Liver (tissue), 9 donors: ENCODE data around the gene DNAH3. TPM values are rescaled to one million over a fixed set of nuclear protein-coding genes. Genes with fewer than 3 reads are reported as not detected.
"Not testable (repeated sequence)": the region's sequence is repeated elsewhere in the genome, so short reads cannot be mapped to it uniquely, and the experiment has no call there.

Experiments
- DNase-seq: peaks from one replicate; pipeline ENCODE4 v3.0.0-alpha.2; 2017; ENCODE audit warnings: low spot score
- H3K27ac ChIP-seq, 2 donors: one replicate each; pipeline ENCODE4 v1.7.0; 2013; ENCODE audit warnings: inconsistent platforms in 2 of 2, low read length in 2 of 2, control low read depth in 1 of 2, low read depth in 1 of 2, mild to moderate bottlenecking in 1 of 2
- H3K27me3 ChIP-seq, 4 donors: one replicate each; pipeline versions ENCODE4 v1.6.1 to v1.7.0; 2013; ENCODE audit warnings: low read length in 3 of 4, inconsistent platforms in 1 of 4, mild to moderate bottlenecking in 1 of 4, moderate library complexity in 1 of 4; ENCODE audit not compliant: control insufficient read depth in 4 of 4, insufficient read depth in 4 of 4
- H3K36me3 ChIP-seq, 4 donors: one replicate each; pipeline versions ENCODE4 v1.6.1 to v1.7.0; 2013; ENCODE audit warnings: low read length in 3 of 4, mild to moderate bottlenecking in 3 of 4, low read depth in 1 of 4, moderate library complexity in 1 of 4; ENCODE audit not compliant: control insufficient read depth in 4 of 4, insufficient read depth in 3 of 4
- H3K4me1 ChIP-seq, 4 donors: one replicate each; pipeline versions ENCODE4 v1.6.1 to v1.7.0; 2013; ENCODE audit warnings: low read length in 3 of 4, mild to moderate bottlenecking in 3 of 4, moderate library complexity in 1 of 4; ENCODE audit not compliant: control insufficient read depth in 4 of 4, insufficient read depth in 4 of 4
- H3K4me3 ChIP-seq, 3 donors: one replicate each; pipeline versions ENCODE4 v1.6.1 to v1.7.0; 2013; ENCODE audit warnings: low read length in 3 of 3, control low read depth in 1 of 3, low read depth in 1 of 3, mild to moderate bottlenecking in 1 of 3
- H3K9ac ChIP-seq, 2 donors: one replicate each; pipeline ENCODE4 v1.7.0; 2013; ENCODE audit warnings: low read length in 2 of 2, mild to moderate bottlenecking in 2 of 2, moderate library complexity in 2 of 2, control low read depth in 1 of 2, low read depth in 1 of 2
- H3K9me3 ChIP-seq, 4 donors: one replicate each; pipeline versions ENCODE4 v1.6.1 to v1.7.0; 2013; ENCODE audit warnings: low read length in 3 of 4; ENCODE audit not compliant: control insufficient read depth in 4 of 4
- ATF3 ChIP-seq: IDR thresholded peaks from 2 replicates; pipeline ENCODE4 v1.6.1; 2016; ENCODE audit warnings: antibody characterized with exemption
- CTCF ChIP-seq: fragments of 150-350 bp; IDR thresholded peaks from 2 replicates; pipeline ENCODE4 v1.5.1; 2017; ENCODE audit warnings: improper control_type of control experiment, low read depth, low read length; ENCODE audit not compliant: missing input control
- FOXA1 ChIP-seq: IDR thresholded peaks from 2 replicates; pipeline ENCODE4 v1.6.1; 2016; ENCODE audit warnings: antibody characterized with exemption
- GABPA ChIP-seq, 2 donors: IDR thresholded peaks in 1 of 2; conservative IDR thresholded peaks in 1 of 2; 2 replicates each; pipeline ENCODE4 v1.6.1; 2016; ENCODE audit warnings: antibody characterized with exemption in 2 of 2, mild to moderate bottlenecking in 1 of 2, moderate library complexity in 1 of 2
- HNF4A ChIP-seq, 2 donors: conservative IDR thresholded peaks; 2 replicates each; pipeline ENCODE4 v1.6.1; 2016; ENCODE audit warnings: antibody characterized with exemption in 2 of 2, mild to moderate bottlenecking in 2 of 2
- JUND ChIP-seq, 2 donors: IDR thresholded peaks; 2 replicates each; pipeline ENCODE4 v1.6.1; 2016; ENCODE audit warnings: antibody characterized with exemption in 2 of 2
- NR2F2 ChIP-seq: IDR thresholded peaks from 2 replicates; pipeline ENCODE4 v1.6.1; 2016; ENCODE audit warnings: antibody characterized with exemption
- RAD21 ChIP-seq, 2 donors: IDR thresholded peaks; 2 replicates each; pipeline ENCODE4 v1.6.1; 2016; ENCODE audit warnings: antibody characterized with exemption in 2 of 2, mild to moderate bottlenecking in 2 of 2
- REST ChIP-seq: IDR thresholded peaks from 2 replicates; pipeline ENCODE4 v1.6.1; 2016; ENCODE audit warnings: antibody characterized with exemption, mild to moderate bottlenecking
- RXRA ChIP-seq, 2 donors: IDR thresholded peaks; 2 replicates each; pipeline ENCODE4 v1.6.1; 2017 to 2018; ENCODE audit warnings: antibody characterized with exemption in 2 of 2, mild to moderate bottlenecking in 1 of 2
- SP1 ChIP-seq: IDR thresholded peaks from 2 replicates; pipeline ENCODE4 v1.6.1; 2018; ENCODE audit warnings: antibody characterized with exemption, mild to moderate bottlenecking
- TAF1 ChIP-seq: conservative IDR thresholded peaks from 2 replicates; pipeline ENCODE4 v1.6.1; 2016; ENCODE audit warnings: antibody characterized with exemption, mild to moderate bottlenecking
- YY1 ChIP-seq: IDR thresholded peaks from 2 replicates; pipeline ENCODE4 v1.6.1; 2016; ENCODE audit warnings: antibody characterized with exemption, mild to moderate bottlenecking
- WGBS: extraction: QIAGEN DNeasy Blood & Tissue Kit; methylation state at CpG from one replicate; pipeline ENCODE4 v1.1.7; 2013; 5-methylcytosine and 5-hydroxymethylcytosine counted together
- polyA plus RNA-seq, 2 donors: library from polyadenylated mRNA; stranded (reverse) in 1 of 2; unstranded in 1 of 2; fragments of 200-250 nt in 1 of 2; fragments of >200 nt in 1 of 2; fragmentation: Nextera tagmentation in 1 of 2; extraction: Ambion mirVana in 1 of 2; gene quantifications; one replicate each; pipeline versions ENCODE4 v1.2.1 to v1.2.3, GENCODE V29; 2013 to 2015
- total RNA-seq, 2 donors: library from RNA; depleted of rRNA; stranded (reverse); fragments of >200 nt; gene quantifications; one replicate each; pipeline ENCODE4 v1.2.3, GENCODE V29; 2014
- TF ChIP-seq, protein P1 (sequence below): IDR thresholded peaks from 2 replicates; pipeline ENCODE4 v1.6.1; 2016; ENCODE audit warnings: antibody characterized with exemption
- donor health status: healthy.
- donor health status: healthy.
- donor health status: healthy.
- donor health status: healthy.
- donor health status: healthy.

The DNAH3 gene
- total and polyA plus RNA-seq, 4 donors, result not detected

- Histone ChIP-seq H3K27me3 (no peaks in the 10 kb centered on the region), H3K9ac (no peak overlapping the region), H3K27ac (no peak overlapping the region), H3K9me3 (no peaks in the 10 kb centered on the region), H3K4me3 (no peak overlapping the region), H3K36me3 (no peaks in the 10 kb centered on the region), H3K4me1 (no peaks in the 10 kb centered on the region)
- TF ChIP-seq FOXA1 (no peak), REST (no peak)
- no peak for DNase-seq
- 93% methylated on average over 5 of the region's 5 CpGs for WGBS
Observed at GRCh38 chr16:20931066-20931600, 219.5 kb downstream of the DNAH3 start.

DNA sequence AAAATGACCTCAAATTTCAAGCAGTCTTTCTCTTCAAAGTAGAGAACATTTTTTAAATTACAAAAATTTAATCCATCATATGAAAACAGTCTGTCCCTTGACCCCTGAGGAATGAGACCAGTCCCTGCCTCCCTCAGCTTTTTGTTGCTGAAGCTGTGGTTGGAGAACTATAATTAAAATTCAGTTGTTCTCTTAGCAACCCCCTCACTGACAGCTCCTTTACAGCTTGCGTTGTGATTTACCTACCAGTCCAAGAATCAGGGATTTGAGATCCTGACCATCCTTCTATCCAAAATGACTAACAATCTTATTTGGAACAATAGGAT is 220.3 kb downstream of the DNAH3 start:
- H3K9ac ChIP-seq, result no peak overlapping the region
- H3K27ac ChIP-seq, result no peak overlapping the region
- H3K36me3 ChIP-seq, result no peaks in the 10 kb centered on the region
- H3K27me3 ChIP-seq, result no peaks in the 10 kb centered on the region
- H3K4me1 ChIP-seq, result no peaks in the 10 kb centered on the region
- no peak overlapping the region for H3K4me3 ChIP-seq
- WGBS, result 86% methylated on average over 1 of the region's 1 CpG
- TF ChIP-seq TAF1, result no peak
- TF ChIP-seq SP1, result no peak
- TF ChIP-seq FOXA1, result no peak
- no peak for TF ChIP-seq NR2F2
- TF ChIP-seq, protein P1, sequence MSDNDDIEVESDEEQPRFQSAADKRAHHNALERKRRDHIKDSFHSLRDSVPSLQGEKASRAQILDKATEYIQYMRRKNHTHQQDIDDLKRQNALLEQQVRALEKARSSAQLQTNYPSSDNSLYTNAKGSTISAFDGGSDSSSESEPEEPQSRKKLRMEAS, result no peak
- no peak for TF ChIP-seq GABPA (IDR thresholded peaks at IDR 0.05 in 1 of 2, conservative IDR thresholded peaks at IDR 0.05 in 1 of 2)
- TF ChIP-seq YY1, result no peak
- TF ChIP-seq REST, result no peak
- TF ChIP-seq RAD21 (IDR thresholded peaks at IDR 0.05), result no peak
- no peak for TF ChIP-seq RXRA (IDR thresholded peaks at IDR 0.05)
- TF ChIP-seq CTCF, result no peak
- no peak for TF ChIP-seq JUND (IDR thresholded peaks at IDR 0.05)
- no peak for TF ChIP-seq HNF4A (conservative IDR thresholded peaks at IDR 0.05)
- no peak for TF ChIP-seq ATF3
- DNase-seq, result no peak
- H3K9me3 ChIP-seq, result no peaks in the 10 kb centered on the region

GRCh38 chr16:20929676-20930364 is 220.8 kb downstream of the DNAH3 start:
- H3K27ac ChIP-seq, DNase-seq, H3K27me3 ChIP-seq, H3K9ac ChIP-seq, H3K9me3 ChIP-seq, H3K4me3 ChIP-seq, H3K36me3 ChIP-seq, H3K4me1 ChIP-seq: not testable (repeated sequence)
- 85% methylated on average over 10 of the region's 10 CpGs for WGBS
